Daoy (cell line): ENCODE results near the gene BRINP2. TPM values are rescaled to one million over a fixed set of nuclear protein-coding genes. Genes with fewer than 3 reads are reported as not detected.
A peak's percentile ranks its signal among the peaks of the same experiment; 100 is the strongest.

ENCODE experiments used
- DNase-seq: peaks from one replicate; pipeline ENCODE4 v3.0.0-alpha.2; 2015; ENCODE audit warnings: low read depth
- total RNA-seq: library from RNA; depleted of rRNA; stranded (reverse); fragments of >200 nt; shearing (Covaris generic); gene quantifications from 2 replicates; pipeline ENCODE4 v1.2.3, GENCODE V29; 2014; rRNA removed

BRINP2 gene
- total RNA-seq = 0.69 and 0.74 TPM in 2 replicates

- DNase-seq = peak; percentile 87
These were observed at the start of gene BRINP2 for GRCh38 chr1:177170756-177171535. Gene BRINP2, plus strand, starts transcription at chr1:177170958. Its CDS starts 58,919 bp downstream, at chr1:177229877.

- DNase-seq = no peak
These were observed 48.1 kb upstream of the BRINP2 start for GRCh38 chr1:177122461-177123251.

GRCh38 chr1:177124577-177125278, 46.0 kb upstream of the BRINP2 start:
- DNase-seq = no peak

GRCh38 chr1:177126267-177126666, 44.5 kb upstream of the BRINP2 start:
- DNase-seq = no peak

GRCh38 chr1:177128665-177129281, 42.0 kb upstream of the BRINP2 start:
- DNase-seq = no peak

GRCh38 chr1:177130451-177130945, 40.3 kb upstream of the BRINP2 start:
- no peak for DNase-seq

- no peak for DNase-seq
These were observed 39.0 kb upstream of the BRINP2 start for GRCh38 chr1:177131723-177132122.

GRCh38 chr1:177132141-177132540, 38.6 kb upstream of the BRINP2 start:
- DNase-seq = no peak

- DNase-seq = no peak
These were observed 36.7 kb upstream of the BRINP2 start for GRCh38 chr1:177133977-177134538.

GRCh38 chr1:177135250-177135649, 35.5 kb upstream of the BRINP2 start:
- DNase-seq = no peak

- no peak for DNase-seq
These were observed 32.9 kb upstream of the BRINP2 start for GRCh38 chr1:177137814-177138213.

- no peak for DNase-seq
These were observed 32.4 kb upstream of the BRINP2 start for GRCh38 chr1:177138347-177138746.

GRCh38 chr1:177142010-177142409, 28.7 kb upstream of the BRINP2 start:
- DNase-seq = no peak

GRCh38 chr1:177142791-177143271, 27.9 kb upstream of the BRINP2 start:
- DNase-seq = no peak

- DNase-seq = no peak
These were observed 25.4 kb upstream of the BRINP2 start for GRCh38 chr1:177145106-177146070.

GRCh38 chr1:177146499-177146898, 24.3 kb upstream of the BRINP2 start:
- no peak for DNase-seq

GRCh38 chr1:177162243-177162642, 8.5 kb upstream of the BRINP2 start:
- DNase-seq = no peak

GRCh38 chr1:177163844-177164379, 6.8 kb upstream of the BRINP2 start:
- no peak for DNase-seq

- DNase-seq = peak; percentile 39
These were observed 6.2 kb upstream of the BRINP2 start, which contains the start of gene ASTN1 for GRCh38 chr1:177164380-177165068. Gene ASTN1, minus strand, starts transcription at chr1:177164712. Its CDS starts 36 bp downstream, at chr1:177164676.
